IMR-90 (cell line): ENCODE data around the gene MAN2A1.

ENCODE experiments used
- CEBPB ChIP-seq: IDR thresholded peaks from 2 replicates; pipeline ENCODE4 v1.6.1; 2012; ENCODE audit warnings: low read depth, low read length, improper control_type of control experiment
- CTCF ChIP-seq: conservative IDR thresholded peaks from 2 replicates; pipeline ENCODE4 v1.5.1; 2012; ENCODE audit warnings: mild to moderate bottlenecking, low read depth, low read length, improper control_type of control experiment
- POLR2A ChIP-seq: IDR thresholded peaks from 2 replicates; pipeline ENCODE4 v1.6.1; 2012; ENCODE audit warnings: mild to moderate bottlenecking, low read depth, low read length
- RAD21 ChIP-seq: IDR thresholded peaks from 2 replicates; pipeline ENCODE4 v1.6.1; 2012; ENCODE audit warnings: low read length, improper control_type of control experiment
- RCOR1 ChIP-seq: IDR thresholded peaks from 2 replicates; pipeline ENCODE4 v1.6.1; 2012; ENCODE audit warnings: mild to moderate bottlenecking, low read length, improper control_type of control experiment; ENCODE audit not compliant: insufficient replicate concordance
- RFX5 ChIP-seq: IDR thresholded peaks from 2 replicates; pipeline ENCODE4 v1.8.0; 2012; ENCODE audit warnings: low read depth, mild to moderate bottlenecking, low read length, moderate library complexity
- USF2 ChIP-seq: fragments of 150-350 bp; IDR thresholded peaks from 2 replicates; pipeline ENCODE4 v1.6.1; 2017; ENCODE audit warnings: mild to moderate bottlenecking, antibody characterized with exemption, low read length, low read depth

- no peak for TF ChIP-seq CTCF
- no peak for TF ChIP-seq POLR2A
- TF ChIP-seq RFX5 = no peak
- peak; percentile 86 for TF ChIP-seq CEBPB
- TF ChIP-seq USF2 = no peak
- TF ChIP-seq RAD21 = no peak
- TF ChIP-seq RCOR1 = no peak
Observed at GRCh38 chr5:109837231-109837861, 147.6 kb downstream of the MAN2A1 start.
